ENCODE results near the gene FMN1. TPM values are rescaled to one million over a fixed set of nuclear protein-coding genes. Genes with fewer than 3 reads are reported as not detected.
A peak's percentile ranks its signal among the peaks of the same experiment; 100 is the strongest.

Gene FMN1
- total and polyA plus RNA-seq, 2 donors from 2014 or later, result 0.71 to 44.8 TPM

- peaks cover 0 to 2% (median 0%) of the 10 kb centered on the region in 3 donors for H3K4me1 ChIP-seq (ENCODE audit: control insufficient read depth in 2 of 3, insufficient read depth in 2 of 3, low read depth in 1 of 3, low read length in 3 of 3)
- intact Hi-C loops (cut with DNase I), result no loop called here
- FAIRE-seq (no peak), DNase-seq (no peak)
- no peak overlapping the region for H3K9ac ChIP-seq (ENCODE audit: low read length in 3 of 3)
- no peaks in the 10 kb centered on the region for H3K27me3 ChIP-seq (ENCODE audit: control insufficient read depth, insufficient read depth, low read length)
- no peaks in the 10 kb centered on the region for H3K36me3 ChIP-seq (ENCODE audit: control insufficient read depth in 2 of 3, insufficient read depth in 3 of 3, low read length in 3 of 3)
- H3K9me3 ChIP-seq (ENCODE audit: control insufficient read depth in 2 of 3, insufficient read depth in 1 of 3, low read length in 3 of 3), result peaks cover 0 to 4% (median 0%) of the 10 kb centered on the region in 3 donors
- H3K4me3 ChIP-seq (ENCODE audit: low read length in 3 of 3), result no peak overlapping the region
- H3K27ac ChIP-seq (ENCODE audit: low read depth in 2 of 2, low read length in 2 of 2), result no peak overlapping the region
- TF ChIP-seq CTCF (IDR thresholded peaks at IDR 0.05; ENCODE audit: borderline replicate concordance, extremely low read depth, insufficient read depth), result no peak
Measured at GRCh38 chr15:32803631-32804030, 390.9 kb downstream of the FMN1 start.

- intact Hi-C loops (cut with DNase I), result no loop called here
Measured at GRCh38 chr15:32802286-32802936, 392.1 kb downstream of the FMN1 start.

GRCh38 chr15:32799936-32800535, 394.5 kb downstream of the FMN1 start:
- no peak overlapping the region for H3K27ac ChIP-seq (ENCODE audit: low read depth in 2 of 2, low read length in 2 of 2)
- no peaks in the 10 kb centered on the region for H3K4me1 ChIP-seq (ENCODE audit: control insufficient read depth in 2 of 3, insufficient read depth in 2 of 3, low read depth in 1 of 3, low read length in 3 of 3)
- TF ChIP-seq CTCF (IDR thresholded peaks at IDR 0.05; ENCODE audit: borderline replicate concordance, extremely low read depth, insufficient read depth), result no peak
- FAIRE-seq (no peak), DNase-seq (no peak)
- H3K27me3 ChIP-seq (ENCODE audit: control insufficient read depth, insufficient read depth, low read length), result no peaks in the 10 kb centered on the region
- peaks cover 0 to 4% (median 0%) of the 10 kb centered on the region in 3 donors for H3K9me3 ChIP-seq (ENCODE audit: control insufficient read depth in 2 of 3, insufficient read depth in 1 of 3, low read length in 3 of 3)
- H3K4me3 ChIP-seq (ENCODE audit: low read length in 3 of 3), result no peak overlapping the region
- no peaks in the 10 kb centered on the region for H3K36me3 ChIP-seq (ENCODE audit: control insufficient read depth in 2 of 3, insufficient read depth in 3 of 3, low read length in 3 of 3)
- intact Hi-C loops (cut with DNase I), result no loop called here
- H3K9ac ChIP-seq (ENCODE audit: low read length in 3 of 3), result no peak overlapping the region

More at GRCh38 chr15:32802286-32802936, 392.1 kb downstream of the FMN1 start:
- H3K36me3 ChIP-seq (ENCODE audit: control insufficient read depth in 2 of 3, insufficient read depth in 3 of 3, low read length in 3 of 3), result no peaks in the 10 kb centered on the region
- FAIRE-seq (no peak), DNase-seq (peak in 2 of 5 donors; percentile 40 to 42)
- no peak overlapping the region for H3K9ac ChIP-seq (ENCODE audit: low read length in 3 of 3)
- peaks cover 0 to under 1% (median 0%) of the 10 kb centered on the region in 3 donors for H3K4me1 ChIP-seq (ENCODE audit: control insufficient read depth in 2 of 3, insufficient read depth in 2 of 3, low read depth in 1 of 3, low read length in 3 of 3)
- H3K9me3 ChIP-seq (ENCODE audit: control insufficient read depth in 2 of 3, insufficient read depth in 1 of 3, low read length in 3 of 3), result peaks cover 0 to 4% (median 0%) of the 10 kb centered on the region in 3 donors
- H3K27ac ChIP-seq (ENCODE audit: low read depth in 2 of 2, low read length in 2 of 2), result no peak overlapping the region
- TF ChIP-seq CTCF (IDR thresholded peaks at IDR 0.05; ENCODE audit: borderline replicate concordance, extremely low read depth, insufficient read depth), result no peak
- H3K27me3 ChIP-seq (ENCODE audit: control insufficient read depth, insufficient read depth, low read length), result no peaks in the 10 kb centered on the region
- H3K4me3 ChIP-seq (ENCODE audit: low read length in 3 of 3), result no peak overlapping the region
